ENCODE results near the gene EHBP1L1.

EHBP1L1 gene

GRCh38 chr11:65546217-65546958 lies 29.5 kb upstream of the EHBP1L1 start:
- TF ChIP-seq POLR2AphosphoS5 (IDR thresholded peaks at IDR 0.05; ENCODE audit: low read depth, low read length) (no peak), TAF1 (IDR thresholded peaks at IDR 0.05; ENCODE audit: low read depth, low read length) (no peak), SPI1 (IDR thresholded peaks at IDR 0.05; ENCODE audit: low read depth, low read length) (no peak), PAX5 (IDR thresholded peaks at IDR 0.05; ENCODE audit: insufficient read depth, low read length, severe bottlenecking) (no peak), POU2F2 (IDR thresholded peaks at IDR 0.05; ENCODE audit: low read depth, low read length) (no peak), POLR2A (IDR thresholded peaks at IDR 0.05; ENCODE audit: low read depth, low read length) (no peak)
- FAIRE-seq (peak; percentile 91), DNase-seq (ENCODE audit: insufficient read length, low spot score) (peak; percentile 99)

DNA sequence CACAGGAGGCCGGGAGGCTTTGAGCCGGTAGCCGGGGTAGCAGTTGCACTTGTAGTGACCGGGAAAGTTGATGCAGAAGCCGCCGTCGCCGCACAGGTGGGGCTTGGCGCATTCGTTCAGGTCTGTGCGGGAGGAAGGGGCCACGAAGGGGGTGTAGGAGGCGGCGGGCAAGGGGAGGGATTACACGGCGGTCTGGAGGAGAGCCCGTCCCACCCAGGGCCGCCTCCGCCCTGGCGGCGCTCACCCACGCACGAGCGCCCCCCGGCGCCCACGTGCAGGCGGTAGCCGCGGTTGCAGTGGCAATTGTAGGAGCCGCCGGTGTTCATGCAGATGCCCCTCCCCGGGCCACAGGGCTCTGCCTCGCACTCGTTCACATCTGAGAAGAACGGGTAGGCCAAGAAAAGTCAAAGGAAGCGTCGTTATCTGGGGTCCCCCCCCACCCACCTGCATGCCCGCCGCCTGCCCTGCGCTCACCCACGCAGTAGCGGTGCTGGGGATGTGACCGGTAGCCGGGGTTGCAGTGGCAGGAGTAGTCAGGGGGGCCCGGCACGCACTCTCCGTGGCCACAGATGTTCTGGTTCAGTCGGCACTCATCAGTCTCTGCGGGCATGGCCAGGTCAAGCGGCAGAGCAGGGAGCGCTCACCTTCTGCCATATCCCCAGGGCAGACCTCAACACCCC lies 28.3 kb upstream of the EHBP1L1 start:
- FAIRE-seq (no peak), DNase-seq (ENCODE audit: insufficient read length, low spot score) (no peak)
- no peak for TF ChIP-seq SPI1 (IDR thresholded peaks at IDR 0.05; ENCODE audit: low read depth, low read length)
- no peak for TF ChIP-seq POLR2AphosphoS5 (IDR thresholded peaks at IDR 0.05; ENCODE audit: low read depth, low read length)
- TF ChIP-seq PAX5 (IDR thresholded peaks at IDR 0.05; ENCODE audit: insufficient read depth, low read length, severe bottlenecking) = no peak
- no peak for TF ChIP-seq POLR2A (IDR thresholded peaks at IDR 0.05; ENCODE audit: low read depth, low read length)
- TF ChIP-seq TAF1 (IDR thresholded peaks at IDR 0.05; ENCODE audit: low read depth, low read length) = no peak
- TF ChIP-seq POU2F2 (IDR thresholded peaks at IDR 0.05; ENCODE audit: low read depth, low read length) = no peak

GRCh38 chr11:65548395-65548794 lies 27.5 kb upstream of the EHBP1L1 start:
- no peak for DNase-seq (ENCODE audit: insufficient read length, low spot score)
- FAIRE-seq = no peak
- TF ChIP-seq PAX5 (IDR thresholded peaks at IDR 0.05; ENCODE audit: insufficient read depth, low read length, severe bottlenecking) (no peak), POLR2AphosphoS5 (IDR thresholded peaks at IDR 0.05; ENCODE audit: low read depth, low read length) (no peak), TAF1 (IDR thresholded peaks at IDR 0.05; ENCODE audit: low read depth, low read length) (no peak), SPI1 (IDR thresholded peaks at IDR 0.05; ENCODE audit: low read depth, low read length) (no peak), POLR2A (IDR thresholded peaks at IDR 0.05; ENCODE audit: low read depth, low read length) (no peak), POU2F2 (IDR thresholded peaks at IDR 0.05; ENCODE audit: low read depth, low read length) (no peak)

DNA sequence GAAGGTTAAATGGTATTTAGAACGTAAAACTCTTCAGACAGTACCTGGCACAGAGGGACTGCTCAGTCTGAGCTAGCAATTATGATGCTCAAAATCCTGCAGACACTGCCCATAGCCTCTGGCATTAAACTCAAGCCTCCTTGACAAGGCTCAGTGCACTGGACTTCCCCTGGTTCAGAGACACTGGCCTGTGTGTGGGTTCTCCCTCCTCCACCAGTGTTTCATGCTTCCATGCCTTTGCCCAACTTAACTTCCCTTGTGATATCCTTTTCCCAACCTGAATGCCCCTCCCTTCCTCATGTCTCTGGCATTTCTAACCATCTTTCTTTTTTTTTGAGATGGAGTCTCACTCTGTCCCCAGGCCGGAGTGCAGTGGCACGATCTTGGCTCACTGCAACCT lies 26.8 kb upstream of the EHBP1L1 start:
- DNase-seq (ENCODE audit: insufficient read length, low spot score) (no peak), FAIRE-seq (no peak)
- no peak for TF ChIP-seq POLR2A (IDR thresholded peaks at IDR 0.05; ENCODE audit: low read depth, low read length)
- TF ChIP-seq POLR2AphosphoS5 (IDR thresholded peaks at IDR 0.05; ENCODE audit: low read depth, low read length) = no peak
- no peak for TF ChIP-seq PAX5 (IDR thresholded peaks at IDR 0.05; ENCODE audit: insufficient read depth, low read length, severe bottlenecking)
- no peak for TF ChIP-seq SPI1 (IDR thresholded peaks at IDR 0.05; ENCODE audit: low read depth, low read length)
- no peak for TF ChIP-seq POU2F2 (IDR thresholded peaks at IDR 0.05; ENCODE audit: low read depth, low read length)
- no peak for TF ChIP-seq TAF1 (IDR thresholded peaks at IDR 0.05; ENCODE audit: low read depth, low read length)

DNA sequence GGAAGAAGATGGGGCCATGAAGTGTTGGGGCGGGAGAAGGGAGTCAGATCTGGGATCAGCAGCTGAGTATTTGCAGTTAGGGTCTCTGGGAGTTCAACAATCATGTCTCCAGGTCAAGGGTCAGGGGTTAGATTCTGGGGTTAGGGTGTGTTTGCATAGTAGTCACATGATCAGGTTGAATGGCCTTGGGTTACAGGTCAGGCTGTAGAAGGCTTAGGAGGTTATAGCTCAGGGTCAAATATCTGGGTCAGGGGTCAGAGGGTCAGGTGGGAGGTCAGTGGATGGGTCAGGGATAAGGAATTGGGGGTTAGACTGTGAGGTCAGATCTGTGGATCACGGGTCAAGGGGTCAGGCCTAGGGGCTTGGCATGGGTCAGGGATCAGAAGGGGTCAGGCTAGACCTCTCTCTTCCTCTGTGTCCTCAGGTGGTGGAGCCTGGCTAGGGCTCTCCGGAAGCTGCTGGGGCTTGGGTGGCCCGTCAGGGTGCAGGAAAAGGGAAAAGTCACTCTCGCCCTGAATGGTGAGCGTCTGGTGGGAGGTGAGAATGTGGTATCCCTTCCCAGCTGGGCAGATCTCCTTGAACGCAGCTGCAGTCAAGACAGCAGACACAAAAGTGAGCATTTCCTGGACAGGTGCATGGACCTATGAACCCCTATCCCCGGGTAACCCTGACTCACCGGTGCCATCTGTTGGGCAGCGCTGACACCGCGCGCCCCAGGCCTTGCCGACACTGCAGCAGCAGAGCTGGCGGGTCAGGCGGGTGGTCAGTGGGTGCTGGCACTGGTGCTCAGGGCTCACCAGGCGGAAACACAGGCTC lies 24.1 kb upstream of the EHBP1L1 start:
- FAIRE-seq = peak; percentile 90
- TF ChIP-seq TAF1 (IDR thresholded peaks at IDR 0.05; ENCODE audit: low read depth, low read length) = no peak
- no peak for TF ChIP-seq POLR2AphosphoS5 (IDR thresholded peaks at IDR 0.05; ENCODE audit: low read depth, low read length)
- TF ChIP-seq SPI1 (IDR thresholded peaks at IDR 0.05; ENCODE audit: low read depth, low read length) = no peak
- no peak for TF ChIP-seq PAX5 (IDR thresholded peaks at IDR 0.05; ENCODE audit: insufficient read depth, low read length, severe bottlenecking)
- no peak for TF ChIP-seq POLR2A (IDR thresholded peaks at IDR 0.05; ENCODE audit: low read depth, low read length)
- TF ChIP-seq POU2F2 (IDR thresholded peaks at IDR 0.05; ENCODE audit: low read depth, low read length) = no peak
- no peak for DNase-seq (ENCODE audit: insufficient read length, low spot score)

- no peak for TF ChIP-seq TAF1 (IDR thresholded peaks at IDR 0.05; ENCODE audit: low read depth, low read length)
- no peak for TF ChIP-seq SPI1 (IDR thresholded peaks at IDR 0.05; ENCODE audit: low read depth, low read length)
- no peak for TF ChIP-seq PAX5 (IDR thresholded peaks at IDR 0.05; ENCODE audit: insufficient read depth, low read length, severe bottlenecking)
- TF ChIP-seq POLR2A (IDR thresholded peaks at IDR 0.05; ENCODE audit: low read depth, low read length) = no peak
- DNase-seq (ENCODE audit: insufficient read length, low spot score) (no peak), FAIRE-seq (no peak)
Measured at GRCh38 chr11:65552388-65552951, 23.4 kb upstream of the EHBP1L1 start.

DNA sequence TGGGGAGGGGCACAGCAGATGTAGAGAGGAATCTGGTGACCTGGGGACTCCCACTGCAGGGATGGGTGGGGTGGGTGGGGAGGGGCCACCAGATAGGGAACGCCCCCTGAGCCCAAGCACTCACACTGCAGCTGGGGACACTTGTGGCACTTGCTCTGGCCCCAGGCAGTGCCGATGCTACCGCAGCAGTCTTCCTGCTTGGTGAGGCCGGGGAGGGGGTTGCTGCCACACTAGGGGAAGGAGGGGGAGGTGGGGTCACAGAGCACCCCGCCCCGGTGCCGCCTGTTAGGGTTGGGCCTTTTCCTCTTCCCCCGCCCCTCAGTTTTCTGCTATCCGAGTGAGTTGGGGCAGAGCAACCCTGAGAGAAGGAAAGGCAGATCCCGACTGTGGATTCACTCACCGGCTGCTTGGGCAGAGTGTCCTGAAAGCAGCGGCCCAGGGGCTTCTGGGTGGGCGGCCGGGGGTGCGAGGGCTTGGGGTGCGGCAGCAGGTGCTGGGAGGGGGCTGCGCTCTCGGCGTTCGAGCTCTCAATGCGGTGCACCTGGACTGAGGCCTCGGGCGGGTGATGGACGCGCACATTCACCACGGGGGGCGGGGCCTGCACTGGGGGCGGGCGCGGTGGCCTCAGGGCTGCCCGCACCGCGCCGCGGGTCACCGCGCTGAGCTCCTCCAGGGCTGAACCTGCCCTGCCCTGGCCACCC lies 22.4 kb upstream of the EHBP1L1 start:
- FAIRE-seq = no peak
- TF ChIP-seq POU2F2 (IDR thresholded peaks at IDR 0.05; ENCODE audit: low read depth, low read length) = no peak
- no peak for TF ChIP-seq POLR2AphosphoS5 (IDR thresholded peaks at IDR 0.05; ENCODE audit: low read depth, low read length)
- TF ChIP-seq SPI1 (IDR thresholded peaks at IDR 0.05; ENCODE audit: low read depth, low read length) = no peak
- no peak for TF ChIP-seq TAF1 (IDR thresholded peaks at IDR 0.05; ENCODE audit: low read depth, low read length)
- TF ChIP-seq POLR2A (IDR thresholded peaks at IDR 0.05; ENCODE audit: low read depth, low read length) = no peak
- no peak for TF ChIP-seq PAX5 (IDR thresholded peaks at IDR 0.05; ENCODE audit: insufficient read depth, low read length, severe bottlenecking)
- no peak for DNase-seq (ENCODE audit: insufficient read length, low spot score)

DNA sequence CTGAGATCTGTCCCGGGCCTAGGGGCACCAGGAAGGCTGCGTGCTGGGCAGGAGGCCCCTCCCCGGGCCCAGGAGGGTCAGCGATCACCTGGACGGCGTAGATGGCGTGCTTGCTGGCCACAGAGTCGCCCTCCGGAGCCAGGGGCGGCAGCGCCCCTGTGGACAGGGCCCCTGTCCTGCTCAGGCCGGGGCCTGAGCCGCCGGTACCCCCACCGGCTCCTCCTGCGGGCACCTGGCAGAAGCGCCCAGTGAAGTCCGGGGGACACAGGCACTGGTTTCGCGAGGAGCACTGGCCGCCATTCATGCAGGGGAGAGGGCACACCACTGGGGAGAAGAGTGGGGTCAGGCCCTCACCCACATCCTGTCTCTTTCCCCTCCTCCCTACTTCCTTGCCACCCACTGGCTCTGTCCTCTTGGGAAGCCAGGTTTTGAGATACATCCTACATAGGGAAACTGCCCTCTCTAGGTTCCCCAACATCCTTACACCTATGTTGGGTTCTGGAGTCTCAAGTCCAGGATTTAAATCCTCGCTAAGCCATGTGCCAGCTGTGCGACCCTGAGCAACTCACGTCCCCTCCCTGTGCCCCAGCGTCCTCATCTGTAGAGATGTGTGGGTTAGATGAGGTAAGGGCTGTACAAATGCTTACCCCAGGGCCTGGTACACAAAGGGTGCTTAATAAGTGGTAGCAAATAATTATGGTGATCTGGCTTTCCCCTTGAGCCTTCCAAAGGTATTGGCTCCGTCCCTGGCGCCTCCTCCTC lies 21.6 kb upstream of the EHBP1L1 start:
- TF ChIP-seq POU2F2 (IDR thresholded peaks at IDR 0.05; ENCODE audit: low read depth, low read length) = no peak
- no peak for TF ChIP-seq SPI1 (IDR thresholded peaks at IDR 0.05; ENCODE audit: low read depth, low read length)
- TF ChIP-seq POLR2AphosphoS5 (IDR thresholded peaks at IDR 0.05; ENCODE audit: low read depth, low read length) = no peak
- no peak for TF ChIP-seq PAX5 (IDR thresholded peaks at IDR 0.05; ENCODE audit: insufficient read depth, low read length, severe bottlenecking)
- no peak for TF ChIP-seq POLR2A (IDR thresholded peaks at IDR 0.05; ENCODE audit: low read depth, low read length)
- TF ChIP-seq TAF1 (IDR thresholded peaks at IDR 0.05; ENCODE audit: low read depth, low read length) = no peak
- FAIRE-seq (no peak), DNase-seq (ENCODE audit: insufficient read length, low spot score) (no peak)

All from GM12891 (cell line).